ENCODE measurements around the gene SMCO2.

SMCO2 gene

GRCh38 chr12:27480016-27480415 lies 33.5 kb downstream of the SMCO2 start:
- no peaks in the 10 kb centered on the region for H3K27me3 ChIP-seq (ENCODE audit: control insufficient read depth, insufficient read depth, low read length)
- no peak overlapping the region for H3K4me3 ChIP-seq (ENCODE audit: low read length)
- no peaks in the 10 kb centered on the region for H3K9me3 ChIP-seq (ENCODE audit: control insufficient read depth, low read length)
- H3K4me1 ChIP-seq (ENCODE audit: control insufficient read depth, insufficient read depth, low read length): no peaks in the 10 kb centered on the region
- no peaks in the 10 kb centered on the region for H3K36me3 ChIP-seq (ENCODE audit: control insufficient read depth, insufficient read depth, low read length)
- H3K9ac ChIP-seq (ENCODE audit: low read length): no peak overlapping the region

DNA sequence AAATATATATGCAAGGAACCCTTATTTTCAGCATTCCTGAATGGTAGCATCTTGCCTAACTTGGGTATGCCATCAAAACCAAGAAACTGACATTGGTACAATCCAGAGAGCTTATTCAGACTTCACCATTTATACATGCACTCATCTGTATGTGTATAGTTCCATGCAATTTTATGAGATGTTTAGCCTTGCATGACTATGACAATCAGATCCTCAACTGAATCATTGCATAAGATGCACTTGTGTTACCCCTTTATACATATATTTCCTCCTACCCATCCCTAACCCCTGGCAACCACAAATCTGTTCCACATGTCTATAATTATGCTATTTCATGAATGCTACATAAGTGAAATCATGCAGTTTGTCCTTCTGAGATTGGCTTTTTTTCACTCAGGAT lies 40.4 kb downstream of the SMCO2 start:
- H3K9me3 ChIP-seq (ENCODE audit: control insufficient read depth, low read length): no peaks in the 10 kb centered on the region
- no peaks in the 10 kb centered on the region for H3K4me1 ChIP-seq (ENCODE audit: control insufficient read depth, insufficient read depth, low read length)
- no peak overlapping the region for H3K4me3 ChIP-seq (ENCODE audit: low read length)
- H3K27me3 ChIP-seq (ENCODE audit: control insufficient read depth, insufficient read depth, low read length): no peaks in the 10 kb centered on the region
- no peak overlapping the region for H3K9ac ChIP-seq (ENCODE audit: low read length)
- no peaks in the 10 kb centered on the region for H3K36me3 ChIP-seq (ENCODE audit: control insufficient read depth, insufficient read depth, low read length)

- no peak overlapping the region for H3K9ac ChIP-seq (ENCODE audit: low read length)
- H3K36me3 ChIP-seq (ENCODE audit: control insufficient read depth, insufficient read depth, low read length): no peaks in the 10 kb centered on the region
- no peaks in the 10 kb centered on the region for H3K27me3 ChIP-seq (ENCODE audit: control insufficient read depth, insufficient read depth, low read length)
- H3K9me3 ChIP-seq (ENCODE audit: control insufficient read depth, low read length): no peaks in the 10 kb centered on the region
- no peak overlapping the region for H3K4me3 ChIP-seq (ENCODE audit: low read length)
- no peaks in the 10 kb centered on the region for H3K4me1 ChIP-seq (ENCODE audit: control insufficient read depth, insufficient read depth, low read length)
Measured at GRCh38 chr12:27488479-27488878, 41.9 kb downstream of the SMCO2 start.

DNA sequence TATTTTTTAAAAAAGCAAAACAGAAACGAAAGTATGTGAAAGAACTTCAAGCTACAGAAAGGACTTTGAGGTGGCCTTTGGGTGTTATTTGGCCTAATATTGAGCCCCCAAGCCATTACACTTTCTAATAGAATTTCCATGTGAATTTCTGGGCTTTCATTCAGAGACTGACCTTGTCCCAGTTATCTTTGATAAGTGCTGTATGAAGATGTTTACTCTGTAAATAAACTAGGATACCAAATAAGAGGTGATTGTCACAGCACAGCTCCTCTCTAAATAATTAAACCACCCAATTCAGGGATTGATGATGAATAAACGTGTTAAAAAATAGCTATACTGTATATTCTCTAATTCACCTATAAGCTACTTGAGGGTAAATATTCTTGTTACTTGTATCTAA lies 44.7 kb downstream of the SMCO2 start:
- no peaks in the 10 kb centered on the region for H3K36me3 ChIP-seq (ENCODE audit: control insufficient read depth, insufficient read depth, low read length)
- no peaks in the 10 kb centered on the region for H3K27me3 ChIP-seq (ENCODE audit: control insufficient read depth, insufficient read depth, low read length)
- no peak overlapping the region for H3K9ac ChIP-seq (ENCODE audit: low read length)
- no peak overlapping the region for H3K4me3 ChIP-seq (ENCODE audit: low read length)
- H3K9me3 ChIP-seq (ENCODE audit: control insufficient read depth, low read length): no peaks in the 10 kb centered on the region
- no peaks in the 10 kb centered on the region for H3K4me1 ChIP-seq (ENCODE audit: control insufficient read depth, insufficient read depth, low read length)

DNA sequence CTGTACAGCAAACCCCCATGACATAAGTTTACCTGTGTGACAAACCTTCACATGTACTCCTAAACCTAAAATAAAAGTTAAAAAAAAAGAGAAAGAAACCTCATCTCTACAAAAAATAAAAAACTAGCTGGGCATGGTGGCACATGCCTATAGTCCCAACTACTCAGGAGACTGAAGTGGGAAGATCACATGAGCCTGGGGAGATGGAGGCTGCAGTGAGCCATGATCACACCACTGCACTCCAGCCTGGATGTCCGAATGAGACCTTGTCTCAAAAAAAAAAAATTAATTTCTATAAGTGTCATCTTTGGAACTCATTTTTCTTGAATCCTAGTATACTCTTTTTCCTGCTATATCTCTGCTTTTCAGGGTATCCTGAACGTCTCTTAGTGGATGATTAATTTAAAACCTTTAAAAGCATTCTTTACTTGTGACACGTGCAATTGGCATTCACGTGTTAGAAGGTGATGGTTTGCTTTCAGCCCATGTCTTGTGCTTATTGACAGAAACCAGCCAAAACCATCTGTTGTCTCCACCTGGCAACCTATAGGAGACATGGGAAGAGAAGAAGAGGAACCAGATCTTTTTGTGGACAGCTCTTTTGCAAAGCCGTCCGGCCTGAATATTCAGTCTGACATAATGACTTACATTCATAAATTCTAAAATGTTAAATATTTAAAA lies 46.9 kb downstream of the SMCO2 start:
- no peak overlapping the region for H3K9ac ChIP-seq (ENCODE audit: low read length)
- no peaks in the 10 kb centered on the region for H3K9me3 ChIP-seq (ENCODE audit: control insufficient read depth, low read length)
- no peak overlapping the region for H3K4me3 ChIP-seq (ENCODE audit: low read length)
- H3K27me3 ChIP-seq (ENCODE audit: control insufficient read depth, insufficient read depth, low read length): no peaks in the 10 kb centered on the region
- H3K36me3 ChIP-seq (ENCODE audit: control insufficient read depth, insufficient read depth, low read length): no peaks in the 10 kb centered on the region
- no peaks in the 10 kb centered on the region for H3K4me1 ChIP-seq (ENCODE audit: control insufficient read depth, insufficient read depth, low read length)

GRCh38 chr12:27497446-27497845 lies 50.9 kb downstream of the SMCO2 start:
- H3K4me1 ChIP-seq (ENCODE audit: control insufficient read depth, insufficient read depth, low read length): no peaks in the 10 kb centered on the region
- H3K27me3 ChIP-seq (ENCODE audit: control insufficient read depth, insufficient read depth, low read length): no peaks in the 10 kb centered on the region
- no peaks in the 10 kb centered on the region for H3K9me3 ChIP-seq (ENCODE audit: control insufficient read depth, low read length)
- H3K36me3 ChIP-seq (ENCODE audit: control insufficient read depth, insufficient read depth, low read length): no peaks in the 10 kb centered on the region
- H3K9ac ChIP-seq (ENCODE audit: low read length): no peak overlapping the region
- H3K4me3 ChIP-seq (ENCODE audit: low read length): no peak overlapping the region

- Histone ChIP-seq H3K4me1 (ENCODE audit: control insufficient read depth, insufficient read depth, low read length) (no peaks in the 10 kb centered on the region), H3K36me3 (ENCODE audit: control insufficient read depth, insufficient read depth, low read length) (no peaks in the 10 kb centered on the region)
Measured at GRCh38 chr12:27498149-27498548, 51.6 kb downstream of the SMCO2 start.

DNA sequence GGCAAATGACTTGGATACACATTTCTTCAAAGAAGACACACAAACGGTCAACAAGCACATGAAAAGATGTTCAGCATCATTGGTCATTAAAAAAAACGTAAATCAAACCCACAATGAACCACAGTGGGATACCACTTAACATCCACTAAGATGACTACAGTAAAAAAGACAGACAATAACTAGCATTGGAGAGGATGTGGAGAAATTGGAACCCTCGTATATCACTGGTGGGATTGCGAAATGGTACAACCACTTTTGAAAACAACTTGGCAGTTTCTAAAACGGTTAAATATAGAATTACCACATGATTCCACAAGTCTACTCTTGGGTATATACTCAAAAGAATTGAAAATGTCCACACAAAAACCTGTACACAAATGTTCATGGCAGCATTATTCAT lies 52.2 kb downstream of the SMCO2 start:
- H3K27me3 ChIP-seq (ENCODE audit: control insufficient read depth, insufficient read depth, low read length): no peaks in the 10 kb centered on the region
- no peaks in the 10 kb centered on the region for H3K9me3 ChIP-seq (ENCODE audit: control insufficient read depth, low read length)
- H3K36me3 ChIP-seq (ENCODE audit: control insufficient read depth, insufficient read depth, low read length): no peaks in the 10 kb centered on the region
- H3K9ac ChIP-seq (ENCODE audit: low read length): no peak overlapping the region
- H3K4me3 ChIP-seq (ENCODE audit: low read length): no peak overlapping the region
- H3K4me1 ChIP-seq (ENCODE audit: control insufficient read depth, insufficient read depth, low read length): no peaks in the 10 kb centered on the region

More at GRCh38 chr12:27498149-27498548, 51.6 kb downstream of the SMCO2 start:
- H3K27me3 ChIP-seq (ENCODE audit: control insufficient read depth, insufficient read depth, low read length): no peaks in the 10 kb centered on the region
- no peaks in the 10 kb centered on the region for H3K9me3 ChIP-seq (ENCODE audit: control insufficient read depth, low read length)
- H3K4me3 ChIP-seq (ENCODE audit: low read length): no peak overlapping the region
- H3K9ac ChIP-seq (ENCODE audit: low read length): no peak overlapping the region

DNA sequence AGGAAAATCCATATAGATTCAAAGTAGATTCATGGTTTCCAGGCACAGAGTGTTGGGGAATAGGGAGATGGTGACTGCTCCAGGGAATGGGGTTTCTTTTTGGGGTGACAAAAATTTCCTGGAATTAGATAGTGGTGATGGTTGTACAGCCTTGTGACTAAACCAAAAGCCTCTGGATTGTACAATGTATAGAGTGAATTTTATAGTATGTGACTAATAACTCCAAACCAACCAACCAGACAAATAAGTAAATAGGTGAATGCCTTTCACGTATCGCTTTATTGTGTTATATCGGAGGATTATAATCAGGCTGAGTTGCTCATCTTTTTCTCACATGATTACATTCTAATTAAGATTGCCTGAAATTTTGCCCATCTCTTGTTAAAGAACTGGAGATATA lies 52.8 kb downstream of the SMCO2 start:
- Histone ChIP-seq H3K27me3 (ENCODE audit: control insufficient read depth, insufficient read depth, low read length) (no peaks in the 10 kb centered on the region), H3K9me3 (ENCODE audit: control insufficient read depth, low read length) (peaks cover 1% of the 10 kb centered on the region), H3K36me3 (ENCODE audit: control insufficient read depth, insufficient read depth, low read length) (no peaks in the 10 kb centered on the region), H3K4me1 (ENCODE audit: control insufficient read depth, insufficient read depth, low read length) (no peaks in the 10 kb centered on the region), H3K9ac (ENCODE audit: low read length) (no peak overlapping the region), H3K4me3 (ENCODE audit: low read length) (no peak overlapping the region)

GRCh38 chr12:27500546-27500945 lies 54.0 kb downstream of the SMCO2 start:
- H3K9ac ChIP-seq (ENCODE audit: low read length): no peak overlapping the region
- no peak overlapping the region for H3K4me3 ChIP-seq (ENCODE audit: low read length)
- H3K27me3 ChIP-seq (ENCODE audit: control insufficient read depth, insufficient read depth, low read length): no peaks in the 10 kb centered on the region
- H3K36me3 ChIP-seq (ENCODE audit: control insufficient read depth, insufficient read depth, low read length): no peaks in the 10 kb centered on the region
- no peaks in the 10 kb centered on the region for H3K4me1 ChIP-seq (ENCODE audit: control insufficient read depth, insufficient read depth, low read length)
- peaks cover 4% of the 10 kb centered on the region for H3K9me3 ChIP-seq (ENCODE audit: control insufficient read depth, low read length)

GRCh38 chr12:27502021-27502435 lies 55.5 kb downstream of the SMCO2 start:
- H3K4me3 ChIP-seq (ENCODE audit: low read length): no peak overlapping the region
- H3K9ac ChIP-seq (ENCODE audit: low read length): no peak overlapping the region
- no peaks in the 10 kb centered on the region for H3K27me3 ChIP-seq (ENCODE audit: control insufficient read depth, insufficient read depth, low read length)
- peaks cover 4% of the 10 kb centered on the region for H3K9me3 ChIP-seq (ENCODE audit: control insufficient read depth, low read length)
- H3K36me3 ChIP-seq (ENCODE audit: control insufficient read depth, insufficient read depth, low read length): no peaks in the 10 kb centered on the region
- no peaks in the 10 kb centered on the region for H3K4me1 ChIP-seq (ENCODE audit: control insufficient read depth, insufficient read depth, low read length)

DNA sequence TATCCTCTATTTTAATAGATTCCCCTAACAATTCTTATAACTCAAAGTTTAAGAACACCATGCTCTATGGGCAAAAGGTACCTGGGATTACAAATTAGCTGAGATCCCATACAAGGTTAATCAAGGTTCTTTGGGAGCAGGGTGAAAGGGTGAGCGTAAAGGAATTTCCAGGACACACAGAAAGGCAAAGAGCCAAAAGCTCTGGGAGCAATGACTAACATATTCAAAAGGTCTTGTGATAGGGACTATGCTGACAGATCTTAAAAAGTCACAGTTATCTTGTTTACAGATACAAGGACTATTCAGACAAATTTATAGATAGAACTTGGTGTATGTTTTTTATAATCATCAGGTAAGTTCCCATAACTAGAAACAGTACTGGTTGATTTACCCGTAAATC lies 58.0 kb downstream of the SMCO2 start:
- H3K4me3 ChIP-seq (ENCODE audit: low read length): no peak overlapping the region
- H3K27me3 ChIP-seq (ENCODE audit: control insufficient read depth, insufficient read depth, low read length): no peaks in the 10 kb centered on the region
- H3K9ac ChIP-seq (ENCODE audit: low read length): no peak overlapping the region
- no peaks in the 10 kb centered on the region for H3K4me1 ChIP-seq (ENCODE audit: control insufficient read depth, insufficient read depth, low read length)
- no peaks in the 10 kb centered on the region for H3K36me3 ChIP-seq (ENCODE audit: control insufficient read depth, insufficient read depth, low read length)
- peaks cover 4% of the 10 kb centered on the region for H3K9me3 ChIP-seq (ENCODE audit: control insufficient read depth, low read length)

DNA sequence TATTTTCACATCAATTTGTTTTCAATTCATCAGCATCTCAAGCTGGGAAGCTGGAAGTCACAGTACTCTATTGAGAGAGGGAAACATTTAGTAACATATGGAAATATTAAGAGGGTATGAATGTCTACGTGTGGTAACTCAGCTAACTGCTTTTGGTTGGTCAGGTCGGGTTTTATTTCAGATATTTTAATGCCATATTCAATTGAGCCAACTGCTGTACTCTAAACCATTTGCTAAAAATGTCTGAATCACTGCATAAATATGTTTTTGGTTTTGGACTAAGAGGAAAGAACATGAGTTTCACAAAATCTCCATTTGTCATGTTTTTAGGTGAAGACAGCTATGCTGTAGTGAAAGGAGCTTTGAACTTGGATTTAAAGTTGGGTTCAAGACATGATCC lies 58.6 kb downstream of the SMCO2 start:
- H3K4me3 ChIP-seq (ENCODE audit: low read length): no peak overlapping the region
- no peaks in the 10 kb centered on the region for H3K27me3 ChIP-seq (ENCODE audit: control insufficient read depth, insufficient read depth, low read length)
- no peaks in the 10 kb centered on the region for H3K36me3 ChIP-seq (ENCODE audit: control insufficient read depth, insufficient read depth, low read length)
- H3K4me1 ChIP-seq (ENCODE audit: control insufficient read depth, insufficient read depth, low read length): no peaks in the 10 kb centered on the region
- peaks cover 4% of the 10 kb centered on the region for H3K9me3 ChIP-seq (ENCODE audit: control insufficient read depth, low read length)
- H3K9ac ChIP-seq (ENCODE audit: low read length): no peak overlapping the region

All from mucosa of stomach (tissue), 1 donor.